ENCODE results near the gene GTF2A1L. TPM values are rescaled to one million over a fixed set of nuclear protein-coding genes. Genes with fewer than 3 reads are reported as not detected.

Gene GTF2A1L
- total RNA-seq, 1 experiment from 2014 or later, result 0.22 TPM

DNA sequence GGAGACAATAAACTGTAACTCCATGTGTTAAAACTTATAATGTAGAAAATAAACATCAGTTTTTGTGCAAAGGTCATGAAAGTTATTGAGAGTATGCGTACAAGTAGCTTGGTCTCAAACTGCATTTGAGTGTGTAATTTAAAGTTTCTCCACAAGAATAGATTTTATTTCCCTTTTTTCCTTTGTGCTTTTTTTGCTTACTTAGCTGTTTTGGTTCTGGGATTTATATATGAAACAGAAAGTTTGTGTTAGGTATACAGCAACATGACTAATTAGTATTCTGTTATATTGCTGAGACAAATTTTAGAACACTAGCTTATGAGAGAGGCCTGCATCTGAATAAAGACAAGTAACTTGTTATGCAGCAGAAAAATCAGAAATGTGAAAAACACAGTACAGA is 67.5 kb downstream of the GTF2A1L start:
- no peak overlapping the region for H3K9ac ChIP-seq (ENCODE audit: low read length)
- no peak overlapping the region for H3K27ac ChIP-seq (ENCODE audit: low read depth, low read length)
- H3K79me2 ChIP-seq (ENCODE audit: insufficient read depth, low read length), result no peaks in the 10 kb centered on the region
- no peak overlapping the region for H3K4me3 ChIP-seq (replicated peaks in 1 of 2; ENCODE audit: low read depth in 1 of 2, low read length in 2 of 2)
- ChIA-PET CTCF (no interaction called here), RAD21 (ENCODE audit: low non-redundant PET in 1 of 2, low total read pairs in 2 of 2, uncharacterized antibody in 2 of 2, unreplicated experiment in 2 of 2) (no interaction called here), POLR2A (no interaction called here)
- H3K36me3 ChIP-seq (ENCODE audit: control insufficient read depth in 1 of 2, insufficient read depth in 2 of 2, low read length in 2 of 2), result no peaks in the 10 kb centered on the region
- H3K4me1 ChIP-seq (ENCODE audit: control insufficient read depth in 1 of 2, insufficient read depth in 2 of 2, low read length in 2 of 2), result no peaks in the 10 kb centered on the region
- TF ChIP-seq SP1 (IDR thresholded peaks at IDR 0.05; ENCODE audit: low read depth) (no peak), YY1 (IDR thresholded peaks at IDR 0.05; ENCODE audit: extremely low read depth, insufficient replicate concordance, low read depth, low read length) (no peak), JUND (IDR thresholded peaks at IDR 0.05) (no peak), RAD21 (IDR thresholded peaks at IDR 0.05; ENCODE audit: low read depth) (no peak), EZH2 (IDR thresholded peaks at IDR 0.05) (no peak), POLR2A (IDR thresholded peaks at IDR 0.05; ENCODE audit: borderline replicate concordance, extremely low read depth, insufficient read depth, insufficient read length) (no peak), POLR2AphosphoS5 (IDR thresholded peaks at IDR 0.05; ENCODE audit: low read depth, low read length) (no peak), ZNF274 (IDR thresholded peaks at IDR 0.05; ENCODE audit: low read depth, low read length) (no peak), CEBPB (IDR thresholded peaks at IDR 0.05; ENCODE audit: low read depth) (no peak), EGR1 (IDR thresholded peaks at IDR 0.05; ENCODE audit: low read depth) (no peak), TCF7L2 (IDR thresholded peaks at IDR 0.05; ENCODE audit: borderline replicate concordance, extremely low read depth, insufficient read depth, insufficient read length) (no peak), SRF (IDR thresholded peaks at IDR 0.05; ENCODE audit: low read depth) (no peak)
- TF ChIP-seq, protein P1, sequence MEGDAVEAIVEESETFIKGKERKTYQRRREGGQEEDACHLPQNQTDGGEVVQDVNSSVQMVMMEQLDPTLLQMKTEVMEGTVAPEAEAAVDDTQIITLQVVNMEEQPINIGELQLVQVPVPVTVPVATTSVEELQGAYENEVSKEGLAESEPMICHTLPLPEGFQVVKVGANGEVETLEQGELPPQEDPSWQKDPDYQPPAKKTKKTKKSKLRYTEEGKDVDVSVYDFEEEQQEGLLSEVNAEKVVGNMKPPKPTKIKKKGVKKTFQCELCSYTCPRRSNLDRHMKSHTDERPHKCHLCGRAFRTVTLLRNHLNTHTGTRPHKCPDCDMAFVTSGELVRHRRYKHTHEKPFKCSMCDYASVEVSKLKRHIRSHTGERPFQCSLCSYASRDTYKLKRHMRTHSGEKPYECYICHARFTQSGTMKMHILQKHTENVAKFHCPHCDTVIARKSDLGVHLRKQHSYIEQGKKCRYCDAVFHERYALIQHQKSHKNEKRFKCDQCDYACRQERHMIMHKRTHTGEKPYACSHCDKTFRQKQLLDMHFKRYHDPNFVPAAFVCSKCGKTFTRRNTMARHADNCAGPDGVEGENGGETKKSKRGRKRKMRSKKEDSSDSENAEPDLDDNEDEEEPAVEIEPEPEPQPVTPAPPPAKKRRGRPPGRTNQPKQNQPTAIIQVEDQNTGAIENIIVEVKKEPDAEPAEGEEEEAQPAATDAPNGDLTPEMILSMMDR (IDR thresholded peaks at IDR 0.05 in 2 of 3, conservative IDR thresholded peaks at IDR 0.05 in 1 of 3; ENCODE audit: borderline replicate concordance in 1 of 3, insufficient read depth in 1 of 3, low read depth in 2 of 3, low read length in 2 of 3), result no peak
- TF ChIP-seq, protein P2, sequence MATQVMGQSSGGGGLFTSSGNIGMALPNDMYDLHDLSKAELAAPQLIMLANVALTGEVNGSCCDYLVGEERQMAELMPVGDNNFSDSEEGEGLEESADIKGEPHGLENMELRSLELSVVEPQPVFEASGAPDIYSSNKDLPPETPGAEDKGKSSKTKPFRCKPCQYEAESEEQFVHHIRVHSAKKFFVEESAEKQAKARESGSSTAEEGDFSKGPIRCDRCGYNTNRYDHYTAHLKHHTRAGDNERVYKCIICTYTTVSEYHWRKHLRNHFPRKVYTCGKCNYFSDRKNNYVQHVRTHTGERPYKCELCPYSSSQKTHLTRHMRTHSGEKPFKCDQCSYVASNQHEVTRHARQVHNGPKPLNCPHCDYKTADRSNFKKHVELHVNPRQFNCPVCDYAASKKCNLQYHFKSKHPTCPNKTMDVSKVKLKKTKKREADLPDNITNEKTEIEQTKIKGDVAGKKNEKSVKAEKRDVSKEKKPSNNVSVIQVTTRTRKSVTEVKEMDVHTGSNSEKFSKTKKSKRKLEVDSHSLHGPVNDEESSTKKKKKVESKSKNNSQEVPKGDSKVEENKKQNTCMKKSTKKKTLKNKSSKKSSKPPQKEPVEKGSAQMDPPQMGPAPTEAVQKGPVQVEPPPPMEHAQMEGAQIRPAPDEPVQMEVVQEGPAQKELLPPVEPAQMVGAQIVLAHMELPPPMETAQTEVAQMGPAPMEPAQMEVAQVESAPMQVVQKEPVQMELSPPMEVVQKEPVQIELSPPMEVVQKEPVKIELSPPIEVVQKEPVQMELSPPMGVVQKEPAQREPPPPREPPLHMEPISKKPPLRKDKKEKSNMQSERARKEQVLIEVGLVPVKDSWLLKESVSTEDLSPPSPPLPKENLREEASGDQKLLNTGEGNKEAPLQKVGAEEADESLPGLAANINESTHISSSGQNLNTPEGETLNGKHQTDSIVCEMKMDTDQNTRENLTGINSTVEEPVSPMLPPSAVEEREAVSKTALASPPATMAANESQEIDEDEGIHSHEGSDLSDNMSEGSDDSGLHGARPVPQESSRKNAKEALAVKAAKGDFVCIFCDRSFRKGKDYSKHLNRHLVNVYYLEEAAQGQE (IDR thresholded peaks at IDR 0.05; ENCODE audit: low read depth), result no peak
- TF ChIP-seq, protein P3, sequence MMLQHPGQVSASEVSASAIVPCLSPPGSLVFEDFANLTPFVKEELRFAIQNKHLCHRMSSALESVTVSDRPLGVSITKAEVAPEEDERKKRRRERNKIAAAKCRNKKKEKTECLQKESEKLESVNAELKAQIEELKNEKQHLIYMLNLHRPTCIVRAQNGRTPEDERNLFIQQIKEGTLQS (IDR thresholded peaks at IDR 0.05), result no peak
- no peak for ATAC-seq
- no peak overlapping the region for H3K4me2 ChIP-seq (ENCODE audit: low read length)
- no peak overlapping the region for H2AFZ ChIP-seq (ENCODE audit: low read depth, low read length, poor library complexity, severe bottlenecking)
- no TSS peak for BruUV-seq (replicated peaks)
- H3K27me3 ChIP-seq (ENCODE audit: insufficient read depth, low read length), result peaks cover 11% of the 10 kb centered on the region; the same call in 1 of the 2 replicates
- no peak for DNase-seq (ENCODE audit: low read depth, low spot score)
- H3K9me2 ChIP-seq (ENCODE audit: insufficient read depth), result no peaks in the 10 kb centered on the region
- intact Hi-C loops (cut with micrococcal nuclease), result no loop called here
- H3K9me3 ChIP-seq (ENCODE audit: control insufficient read depth in 1 of 2, insufficient read depth in 1 of 2, low read depth in 1 of 2, low read length in 2 of 2), result no peaks in the 10 kb centered on the region
- no peaks in the 10 kb centered on the region for H4K20me1 ChIP-seq (ENCODE audit: insufficient read depth)
